HepG2 (cell line): ENCODE results near the gene SLC5A4. TPM values are rescaled to one million over a fixed set of nuclear protein-coding genes. Genes with fewer than 3 reads are reported as not detected.

Source experiments
- HIC2 ChIP-seq: sonication (generic); formaldehyde crosslinking; IDR thresholded peaks from 2 replicates; pipeline ENCODE4 v1.9.0; 2022; ENCODE audit warnings: low read depth, missing genetic modification reagents
- HNRNPL ChIP-seq: fragments of 200-400 bp; formaldehyde crosslinking; IDR thresholded peaks from 2 replicates; pipeline ENCODE4 v1.6.1; 2017; ENCODE audit warnings: mild to moderate bottlenecking, low read depth, low read length
- NCOA1 ChIP-seq: sonication (generic); formaldehyde crosslinking; IDR thresholded peaks from 2 replicates; pipeline ENCODE4 v1.9.0; 2021; ENCODE audit warnings: missing genetic modification reagents
- PRDM15 ChIP-seq: sonication (generic); formaldehyde crosslinking; IDR thresholded peaks from 2 replicates; pipeline ENCODE4 v1.4.0; 2020; ENCODE audit warnings: missing genetic modification reagents
- THYN1 ChIP-seq: sonication (generic); formaldehyde crosslinking; IDR thresholded peaks from 2 replicates; pipeline ENCODE4 v1.8.1; 2023; ENCODE audit warnings: low read depth, mild to moderate bottlenecking, moderate library complexity, missing genetic modification reagents, borderline replicate concordance
- TSC22D2 ChIP-seq: sonication (generic); formaldehyde crosslinking; IDR thresholded peaks from 2 replicates; pipeline ENCODE4 v1.5.1; 2020; ENCODE audit warnings: missing genetic modification reagents, mild to moderate bottlenecking, borderline replicate concordance
- ZFP1 ChIP-seq: IDR thresholded peaks from 2 replicates; pipeline ENCODE4 v1.6.1; 2016
- ZFY ChIP-seq: sonication (generic); formaldehyde crosslinking; IDR thresholded peaks from 2 replicates; pipeline ENCODE4 v1.4.0; 2020; ENCODE audit warnings: missing genetic modification reagents
- ZNF142 ChIP-seq: sonication (generic); formaldehyde crosslinking; IDR thresholded peaks from 2 replicates; pipeline ENCODE4 v1.4.0; 2020; ENCODE audit warnings: missing genetic modification reagents
- polyA plus RNA-seq, 8 experiments: library from polyadenylated mRNA; depleted of rRNA in 3 of 8; stranded (reverse) in 7 of 8; unstranded in 1 of 8; fragments of >200 nt; fragmentation: Illumina TruSeq in 4 of 8; extraction: Trizol in 4 of 8; gene quantifications; 2 replicates each; pipeline versions ENCODE4 v1.2.1 to v1.2.3, GENCODE V29; 2011 to 2016; ENCODE audit warnings: low read depth in 4 of 8, missing spikeins in 1 of 8, mixed read lengths in 1 of 8; ENCODE audit not compliant: insufficient read depth in 1 of 8
- total RNA-seq, 5 experiments: library from RNA; depleted of rRNA; stranded (reverse); fragments of >200 nt; fragmentation: Illumina TruSeq; extraction: Trizol; gene quantifications; 2 replicates each; pipeline ENCODE4 v1.2.3, GENCODE V29; 2016; ENCODE audit warnings: low read depth in 1 of 5
- TF ChIP-seq, protein P1 (sequence below): IDR thresholded peaks from 2 replicates; pipeline ENCODE4 v1.6.1; 2012; ENCODE audit warnings: inconsistent platforms

The SLC5A4 gene
- total and polyA plus RNA-seq, 2 of the 13 experiments (the other 11 are each of a cell fraction or from before 2014, with no cell fraction given), result not detected

- TF ChIP-seq NCOA1 (CRISPR knock-in tag) (no peak), TSC22D2 (CRISPR knock-in tag) (no peak), ZNF142 (CRISPR knock-in tag) (no peak), HIC2 (CRISPR knock-in tag) (0 out of 2 replicates have a peak, but pooled peaks have one; percentile 54), PRDM15 (CRISPR knock-in tag) (peak; percentile 74; the same call in 1 of the 2 replicates), HNRNPL (0 out of 2 replicates have a peak, but pooled peaks have one; percentile 16), ZFP1 (CRISPR knock-in tag) (no peak), ZFY (CRISPR knock-in tag) (peak; percentile 7; the same call in 1 of the 2 replicates), THYN1 (CRISPR knock-in tag) (no peak)
- TF ChIP-seq, protein P1, sequence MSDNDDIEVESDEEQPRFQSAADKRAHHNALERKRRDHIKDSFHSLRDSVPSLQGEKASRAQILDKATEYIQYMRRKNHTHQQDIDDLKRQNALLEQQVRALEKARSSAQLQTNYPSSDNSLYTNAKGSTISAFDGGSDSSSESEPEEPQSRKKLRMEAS, result no peak
Measured at GRCh38 chr22:32204040-32204855, 50.9 kb downstream of the SLC5A4 start (continued).
